ENCODE results near the gene BRI3. TPM values are rescaled to one million over a fixed set of nuclear protein-coding genes. Genes with fewer than 3 reads are reported as not detected.

Gene BRI3
- total and polyA plus RNA-seq, 9 of the 15 experiments (the other 6 are each of a cell fraction or from before 2014, with no cell fraction given) = 4.3 to 57.4 (median 18.6) TPM

- BruUV-seq (replicated peaks) = no TSS peak
- ChIA-PET CTCF (ENCODE audit: low intra/inter-chr PET ratio) (no interaction called here), POLR2A (no interaction called here)
- Histone ChIP-seq H3K27ac (ENCODE audit: extremely low read depth, low read depth, low read length) (no peak overlapping the region), H3K36me3 (ENCODE audit: control insufficient read depth, insufficient read depth, low read length) (peaks cover 23% of the 10 kb centered on the region; the same call in 2 of the 3 replicates), H3K4me3 (no peak overlapping the region), H3K4me2 (ENCODE audit: insufficient read depth, low read length) (no peak overlapping the region), H3K9me3 (replicated peaks; ENCODE audit: control insufficient read depth, insufficient read depth, low read depth, low read length) (no peaks in the 10 kb centered on the region), H3K27me3 (ENCODE audit: control insufficient read depth in 2 of 2, insufficient read depth in 2 of 2, low read length in 2 of 2) (peaks cover 0 to 28% of the 10 kb centered on the region in 2 experiments; a peak in 2 of 5 replicates), H3K9me1 (ENCODE audit: control insufficient read depth, insufficient read depth, low read length) (no peaks in the 10 kb centered on the region), H2AFZ (ENCODE audit: low read depth, low read length) (no peak overlapping the region), H3K4me1 (replicated peaks in 1 of 2; ENCODE audit: control insufficient read depth in 2 of 2, insufficient read depth in 2 of 2, low read length in 2 of 2) (peaks cover 11 to 67% of the 10 kb centered on the region in 2 experiments; a peak in 4 of 5 replicates), H4K20me1 (replicated peaks; ENCODE audit: control insufficient read depth, insufficient read depth, low read length) (peaks cover 5% of the 10 kb centered on the region; the same call in 1 of the 2 replicates), H3K79me2 (ENCODE audit: control insufficient read depth, insufficient read depth, low read length) (peaks cover 21% of the 10 kb centered on the region), H3K9ac (ENCODE audit: insufficient read depth in 1 of 2, low read depth in 2 of 2, low read length in 2 of 2) (peak overlapping the region in 1 of 2 experiments; percentile 79; a peak in 2 of 4 replicates)
- FAIRE-seq (no peak), ATAC-seq (no peak), DNase-seq (ENCODE audit: extremely low read depth in 1 of 4, low spot score in 3 of 4) (no peak)
- TF ChIP-seq RBFOX2 (IDR thresholded peaks at IDR 0.05; ENCODE audit: low read depth, low read length) = peak; percentile 19
- TF ChIP-seq ESRRB (CRISPR knock-in tag; IDR thresholded peaks at IDR 0.05; ENCODE audit: borderline replicate concordance) = no peak
- no peak for TF ChIP-seq SNRNP70 (optimal IDR thresholded peaks at IDR 0.05; ENCODE audit: low read depth, low read length)
- WGBS (ENCODE audit: insufficient coverage, low coverage, missing lambda C conversion rate) = 83% methylated on average over 3 of the region's 8 CpGs
- in situ Hi-C loops (cut with MboI) (loop anchor here (5.0 kb wide), 1 partner anchor 47 kb away; no protein-coding TSS in a partner anchor), intact Hi-C loops (cut with micrococcal nuclease) (no loop called here)
Measured at GRCh38 chr7:98283887-98284222, 2.4 kb downstream of the BRI3 start.

DNA sequence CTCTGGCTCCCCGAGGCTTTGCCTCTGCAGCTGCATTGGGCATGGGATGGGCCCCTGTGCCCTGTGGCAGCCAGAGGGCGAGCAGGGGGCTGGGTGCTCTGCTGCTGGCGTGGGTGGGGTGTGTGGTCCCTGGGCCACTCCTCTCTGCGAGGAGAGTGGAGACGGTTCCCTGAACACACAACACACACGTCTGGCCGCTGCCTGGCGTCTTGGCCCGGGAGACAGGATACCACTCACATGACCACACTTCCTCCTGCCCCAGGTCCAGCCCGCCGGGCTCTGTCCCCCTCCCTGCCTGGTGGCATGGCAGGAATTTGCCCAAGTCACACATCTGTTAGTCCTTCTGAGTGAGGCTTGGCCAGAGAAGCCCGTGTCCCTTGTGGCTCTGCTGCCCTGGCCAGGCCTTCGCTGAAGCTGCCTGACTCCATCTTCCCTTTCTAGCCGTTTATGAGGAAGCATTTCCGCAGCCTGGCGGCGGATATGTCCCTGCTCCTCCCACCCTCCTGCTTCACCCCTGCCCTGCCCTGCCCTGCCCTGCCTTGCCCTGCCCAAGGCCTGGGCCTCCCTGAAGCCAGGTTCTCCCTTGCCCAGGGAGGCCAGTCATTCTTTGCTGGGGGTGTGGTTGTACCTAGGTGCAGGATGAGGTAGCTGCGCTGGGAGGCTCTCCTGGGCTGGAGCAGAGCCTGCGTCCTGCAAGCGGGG is 3.0 kb downstream of the BRI3 start:
- H4K20me1 ChIP-seq (replicated peaks; ENCODE audit: control insufficient read depth, insufficient read depth, low read length) = peaks cover 5% of the 10 kb centered on the region; the same call in 1 of the 2 replicates
- no TSS peak for BruUV-seq (replicated peaks)
- DNase-seq (ENCODE audit: extremely low read depth in 1 of 4, low spot score in 3 of 4) = no peak
- H2AFZ ChIP-seq (ENCODE audit: low read depth, low read length) = no peak overlapping the region
- H3K9me1 ChIP-seq (ENCODE audit: control insufficient read depth, insufficient read depth, low read length) = no peaks in the 10 kb centered on the region
- TF ChIP-seq HNRNPUL1 (IDR thresholded peaks at IDR 0.05; ENCODE audit: low read length) = no peak
- 0 out of 2 replicates have a peak, but pooled peaks have one; percentile 9 for TF ChIP-seq POLR2G (IDR thresholded peaks at IDR 0.05; ENCODE audit: low read depth, low read length)
- intact Hi-C loops (cut with micrococcal nuclease) = no loop called here
- H3K79me2 ChIP-seq (ENCODE audit: control insufficient read depth, insufficient read depth, low read length) = peaks cover 21% of the 10 kb centered on the region
- H3K27ac ChIP-seq (ENCODE audit: extremely low read depth, low read depth, low read length) = no peak overlapping the region
- CTCF ChIA-PET (ENCODE audit: low intra/inter-chr PET ratio) = no interaction called here
- POLR2A ChIA-PET = interaction anchor here (0.7 to 1.6 kb wide), 3 partner anchors 49 to 145 kb away, joined by 3 to 8 read pairs (median 5); no protein-coding TSS in a partner anchor
- ATAC-seq = no peak
- in situ Hi-C loops (cut with MboI) = loop anchor here (5.0 kb wide), 1 partner anchor 47 kb away; no protein-coding TSS in a partner anchor
- H3K4me2 ChIP-seq (ENCODE audit: insufficient read depth, low read length) = no peak overlapping the region
- no peaks in the 10 kb centered on the region for H3K9me3 ChIP-seq (replicated peaks; ENCODE audit: control insufficient read depth, insufficient read depth, low read depth, low read length)
- peak overlapping the region in 1 of 2 experiments; percentile 79; a peak in 2 of 4 replicates for H3K9ac ChIP-seq (ENCODE audit: insufficient read depth in 1 of 2, low read depth in 2 of 2, low read length in 2 of 2)
- 35% methylated on average over 20 of the region's 20 CpGs for WGBS (ENCODE audit: insufficient coverage, low coverage, missing lambda C conversion rate)
- no peak overlapping the region for H3K4me3 ChIP-seq
- peaks cover 23% of the 10 kb centered on the region; the same call in 2 of the 3 replicates for H3K36me3 ChIP-seq (ENCODE audit: control insufficient read depth, insufficient read depth, low read length)
- FAIRE-seq = no peak
- H3K27me3 ChIP-seq (ENCODE audit: control insufficient read depth in 2 of 2, insufficient read depth in 2 of 2, low read length in 2 of 2) = peaks cover 0 to 32% of the 10 kb centered on the region in 2 experiments; a peak in 2 of 5 replicates
- H3K4me1 ChIP-seq (replicated peaks in 1 of 2; ENCODE audit: control insufficient read depth in 2 of 2, insufficient read depth in 2 of 2, low read length in 2 of 2) = peaks cover 9 to 67% of the 10 kb centered on the region in 2 experiments; a peak in 4 of 5 replicates
